Smooth muscle cell (in vitro differentiated cells): Measurements from ENCODE around the gene PYHIN1. TPM values are rescaled to one million over a fixed set of nuclear protein-coding genes. Genes with fewer than 3 reads are reported as not detected.

Source experiments
- DNase-seq: peaks from one replicate; lab custom pipeline; 2025; ENCODE audit not compliant: unreplicated experiment; lab: John Stamatoyannopoulos, UW
- H2AFZ ChIP-seq: fragments of 200-600 bp; sonication (generic); 2 replicates; pipeline ENCODE4 v1.6.0; 2016; ENCODE audit warnings: antibody characterized with exemption, low read depth, mild to moderate bottlenecking
- H3F3A ChIP-seq: fragments of 200-600 bp; sonication (generic); 2 replicates; pipeline ENCODE4 v1.6.0; 2017; ENCODE audit warnings: antibody characterized with exemption, low read depth
- H3K27ac ChIP-seq: fragments of 200-600 bp; sonication (generic); 2 replicates; pipeline ENCODE4 v1.5.1; 2016; ENCODE audit warnings: low read depth, mild to moderate bottlenecking
- H3K27me3 ChIP-seq: fragments of 200-600 bp; sonication (generic); 2 replicates; pipeline ENCODE4 v1.6.1; 2016; ENCODE audit warnings: low read depth, mild to moderate bottlenecking
- H3K36me3 ChIP-seq: fragments of 200-600 bp; sonication (generic); 2 replicates; pipeline ENCODE4 v1.5.1; 2016; ENCODE audit warnings: low read depth
- H3K4me1 ChIP-seq: fragments of 200-600 bp; sonication (generic); 2 replicates; pipeline ENCODE4 v1.5.1; 2016; ENCODE audit warnings: low read depth
- H3K4me2 ChIP-seq: fragments of 200-600 bp; sonication (generic); 2 replicates; pipeline ENCODE4 v1.6.0; 2016; ENCODE audit warnings: mild to moderate bottlenecking
- H3K4me3 ChIP-seq: fragments of 200-600 bp; sonication (generic); 2 replicates; pipeline ENCODE4 v1.5.1; 2016; ENCODE audit warnings: mild to moderate bottlenecking
- H3K79me2 ChIP-seq: fragments of 200-600 bp; sonication (generic); 2 replicates; pipeline ENCODE4 v1.6.0; 2016; ENCODE audit warnings: low read depth, mild to moderate bottlenecking
- H3K9ac ChIP-seq: fragments of 200-600 bp; sonication (generic); 2 replicates; pipeline ENCODE4 v1.6.0; 2016; ENCODE audit warnings: low read depth
- H3K9me3 ChIP-seq: fragments of 200-600 bp; sonication (generic); replicated peaks from 2 replicates; pipeline ENCODE4 v1.5.1; 2016; ENCODE audit warnings: low read depth
- H4K20me1 ChIP-seq: fragments of 200-600 bp; sonication (generic); 2 replicates; pipeline ENCODE4 v1.6.0; 2016; ENCODE audit warnings: low read depth
- WGBS: methylation state at CpG from one replicate; pipeline ENCODE4 v1.1.7; 2016; ENCODE audit warnings: low lambda C conversion rate; 5-methylcytosine and 5-hydroxymethylcytosine counted together
- polyA plus RNA-seq: library from polyadenylated mRNA; unstranded; fragments of >200 nt; fragmentation: Nextera tagmentation; extraction: Ambion mirVana; gene quantifications from 2 replicates; pipeline ENCODE4 v1.2.1, GENCODE V29; 2016
- total RNA-seq: library from RNA; depleted of rRNA; stranded (reverse); fragments of >200 nt; gene quantifications from 2 replicates; pipeline ENCODE4 v1.2.3, GENCODE V29; 2014
- TF ChIP-seq, protein P1 (sequence below): fragments of 200-600 bp; sonication (generic); IDR thresholded peaks from 2 replicates; pipeline ENCODE4 v1.5.1; 2017; ENCODE audit warnings: borderline replicate concordance, mild to moderate bottlenecking, antibody characterized with exemption; ENCODE audit not compliant: insufficient read depth, poor library complexity, severe bottlenecking

PYHIN1 gene
- total and polyA plus RNA-seq, 2 experiments from 2014 or later = 0.22 TPM; not detected in 1

DNA sequence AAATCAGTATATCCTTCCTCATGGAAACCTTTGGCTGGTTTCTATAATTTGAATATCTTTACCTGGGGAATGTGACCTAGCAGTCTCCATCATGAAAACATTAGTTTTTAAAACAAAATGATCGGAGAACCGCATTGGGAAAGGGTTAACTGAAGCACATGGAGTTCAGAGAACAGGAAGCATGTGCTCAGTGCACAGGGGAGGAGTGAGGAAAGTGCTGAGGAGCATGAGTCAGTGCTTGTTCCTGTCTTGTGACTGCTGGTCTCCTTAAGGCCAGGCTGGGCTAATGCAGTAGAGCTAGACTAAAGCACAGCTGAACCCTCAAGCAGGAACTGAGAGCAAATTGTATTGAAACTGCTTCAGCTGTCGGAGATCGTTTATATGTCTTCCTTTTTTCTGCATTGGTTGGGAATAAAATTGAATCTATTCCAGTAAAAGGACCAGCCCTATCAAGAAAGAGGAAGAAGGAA lies 84.1 kb downstream of the PYHIN1 start:
- no peaks in the 10 kb centered on the region for H3K27me3 ChIP-seq
- peak overlapping the region; percentile 45 for H3K27ac ChIP-seq
- no peaks in the 10 kb centered on the region for H3K9me3 ChIP-seq
- peaks cover 13% of the 10 kb centered on the region for H4K20me1 ChIP-seq
- peaks cover 83% of the 10 kb centered on the region for H3K79me2 ChIP-seq
- WGBS = 86% methylated on average over 4 of the region's 4 CpGs
- peaks cover 12% of the 10 kb centered on the region for H3K4me1 ChIP-seq
- H2AFZ ChIP-seq = no peak overlapping the region
- H3K9ac ChIP-seq = no peak overlapping the region
- H3K4me3 ChIP-seq = no peak overlapping the region
- H3K36me3 ChIP-seq = peaks cover 44% of the 10 kb centered on the region
- no peaks in the 10 kb centered on the region for H3F3A ChIP-seq
- TF ChIP-seq, protein P1, sequence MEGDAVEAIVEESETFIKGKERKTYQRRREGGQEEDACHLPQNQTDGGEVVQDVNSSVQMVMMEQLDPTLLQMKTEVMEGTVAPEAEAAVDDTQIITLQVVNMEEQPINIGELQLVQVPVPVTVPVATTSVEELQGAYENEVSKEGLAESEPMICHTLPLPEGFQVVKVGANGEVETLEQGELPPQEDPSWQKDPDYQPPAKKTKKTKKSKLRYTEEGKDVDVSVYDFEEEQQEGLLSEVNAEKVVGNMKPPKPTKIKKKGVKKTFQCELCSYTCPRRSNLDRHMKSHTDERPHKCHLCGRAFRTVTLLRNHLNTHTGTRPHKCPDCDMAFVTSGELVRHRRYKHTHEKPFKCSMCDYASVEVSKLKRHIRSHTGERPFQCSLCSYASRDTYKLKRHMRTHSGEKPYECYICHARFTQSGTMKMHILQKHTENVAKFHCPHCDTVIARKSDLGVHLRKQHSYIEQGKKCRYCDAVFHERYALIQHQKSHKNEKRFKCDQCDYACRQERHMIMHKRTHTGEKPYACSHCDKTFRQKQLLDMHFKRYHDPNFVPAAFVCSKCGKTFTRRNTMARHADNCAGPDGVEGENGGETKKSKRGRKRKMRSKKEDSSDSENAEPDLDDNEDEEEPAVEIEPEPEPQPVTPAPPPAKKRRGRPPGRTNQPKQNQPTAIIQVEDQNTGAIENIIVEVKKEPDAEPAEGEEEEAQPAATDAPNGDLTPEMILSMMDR = no peak
- peak overlapping the region; percentile 13 for H3K4me2 ChIP-seq
- DNase-seq = no peak

DNA sequence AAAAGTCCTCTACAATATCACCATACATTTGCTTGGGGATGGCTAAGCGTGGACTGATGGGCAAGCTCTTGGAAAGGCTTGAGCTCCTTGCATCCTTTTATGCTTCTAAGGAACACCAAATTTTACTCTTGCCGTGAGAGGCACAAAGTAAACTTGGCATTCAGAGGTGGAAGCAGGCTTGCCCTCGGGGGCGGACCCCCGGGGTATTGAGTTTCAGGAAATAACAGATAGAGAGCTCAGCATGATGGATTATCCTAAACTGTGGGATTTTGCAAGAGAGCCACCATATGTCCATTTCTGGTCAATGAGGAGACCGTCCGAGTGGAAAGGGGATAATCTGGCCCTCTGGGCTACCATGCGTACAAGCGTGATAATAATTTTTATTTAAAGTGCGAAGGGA lies 92.4 kb downstream of the PYHIN1 start:
- 91% methylated on average over 10 of the region's 10 CpGs for WGBS

DNA sequence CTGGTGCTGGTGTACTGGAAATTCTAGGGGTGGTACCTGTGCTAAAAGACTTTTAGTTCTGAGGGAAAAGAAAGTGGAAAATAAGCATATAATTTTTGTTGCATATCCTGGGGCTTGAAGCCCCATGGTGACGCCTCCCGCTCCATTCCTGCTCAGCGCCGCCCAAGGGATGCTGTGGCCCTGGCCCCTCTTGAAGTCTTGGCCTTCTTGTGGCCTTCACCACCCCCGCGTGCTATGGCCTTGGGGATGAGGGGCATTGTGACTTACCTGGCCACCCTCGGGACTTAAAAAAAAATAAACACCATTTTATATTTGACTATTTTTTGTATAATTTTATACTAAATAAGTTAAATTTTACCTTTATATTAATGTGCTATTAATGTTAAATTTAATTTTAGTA lies 93.7 kb downstream of the PYHIN1 start:
- no peak for DNase-seq
- over 99% methylated on average over 7 of the region's 7 CpGs for WGBS
- H3K27ac ChIP-seq = no peak overlapping the region
- TF ChIP-seq, protein P1 = no peak
- H3K36me3 ChIP-seq = peaks cover 24% of the 10 kb centered on the region
- no peak overlapping the region for H3K4me3 ChIP-seq
- H3K27me3 ChIP-seq = no peaks in the 10 kb centered on the region
- no peaks in the 10 kb centered on the region for H3K4me1 ChIP-seq
- H3K9me3 ChIP-seq = no peaks in the 10 kb centered on the region
- H3K4me2 ChIP-seq = no peak overlapping the region
- no peak overlapping the region for H2AFZ ChIP-seq
- peaks cover 91% of the 10 kb centered on the region for H3K79me2 ChIP-seq
- no peaks in the 10 kb centered on the region for H3F3A ChIP-seq
- H3K9ac ChIP-seq = no peak overlapping the region
- peaks cover 61% of the 10 kb centered on the region for H4K20me1 ChIP-seq

More for the DNA sequence above, 92.4 kb downstream of the PYHIN1 start:
- H3K27ac ChIP-seq = no peak overlapping the region
- TF ChIP-seq, protein P1 = no peak
- no peaks in the 10 kb centered on the region for H3F3A ChIP-seq
- H3K4me2 ChIP-seq = no peak overlapping the region
- peaks cover 53% of the 10 kb centered on the region for H4K20me1 ChIP-seq
- peaks cover 34% of the 10 kb centered on the region for H3K36me3 ChIP-seq
- H2AFZ ChIP-seq = no peak overlapping the region
- H3K9me3 ChIP-seq = no peaks in the 10 kb centered on the region
- H3K4me1 ChIP-seq = no peaks in the 10 kb centered on the region
- no peak for DNase-seq
- no peaks in the 10 kb centered on the region for H3K27me3 ChIP-seq
- no peak overlapping the region for H3K4me3 ChIP-seq
- H3K79me2 ChIP-seq = peaks cover 94% of the 10 kb centered on the region
- no peak overlapping the region for H3K9ac ChIP-seq

Other genes with a start within 250 kb of the PYHIN1 start
- gene SPTA1, start 244.8 kb upstream of the PYHIN1 start, total RNA-seq = not detected in 2 replicates
- 0.55 TPM in 1 of 2 replicates, not detected in the other for gene SPTA1, start 244.8 kb upstream of the PYHIN1 start, polyA plus RNA-seq
- not detected in 2 replicates for gene OR6K2, start 230.9 kb upstream of the PYHIN1 start, total RNA-seq
- gene OR6K2, start 230.9 kb upstream of the PYHIN1 start, polyA plus RNA-seq = not detected in 2 replicates
- not detected in 2 replicates for gene OR6K3, start 210.8 kb upstream of the PYHIN1 start, total RNA-seq
- not detected in 2 replicates for gene OR6K3, start 210.8 kb upstream of the PYHIN1 start, polyA plus RNA-seq
- gene OR6K6, start 176.8 kb upstream of the PYHIN1 start, total RNA-seq = not detected in 2 replicates
- not detected in 2 replicates for gene OR6K6, start 176.8 kb upstream of the PYHIN1 start, polyA plus RNA-seq
- not detected in 2 replicates for gene OR6N1, start 159.4 kb upstream of the PYHIN1 start, total RNA-seq
- not detected in 2 replicates for gene OR6N1, start 159.4 kb upstream of the PYHIN1 start, polyA plus RNA-seq
- gene OR6N2, start 150.3 kb upstream of the PYHIN1 start, total RNA-seq = not detected in 2 replicates
- gene OR6N2, start 150.3 kb upstream of the PYHIN1 start, polyA plus RNA-seq = not detected in 2 replicates
- gene MNDA, start 100.2 kb upstream of the PYHIN1 start, total RNA-seq = 0.09 TPM in 1 of 2 replicates, not detected in the other
- 0.39 TPM in 1 of 2 replicates, not detected in the other for gene MNDA, start 100.2 kb upstream of the PYHIN1 start, polyA plus RNA-seq
- gene IFI16, start 78.4 kb downstream of the PYHIN1 start, total RNA-seq = 92.1 and 96.3 TPM in 2 replicates
- 95.9 and 114 TPM in 2 replicates for gene IFI16, start 78.4 kb downstream of the PYHIN1 start, polyA plus RNA-seq
- 1.2 and 3.8 TPM in 2 replicates for gene AIM2, start 145.2 kb downstream of the PYHIN1 start, total RNA-seq
- gene AIM2, start 145.2 kb downstream of the PYHIN1 start, polyA plus RNA-seq = 0.43 and 0.87 TPM in 2 replicates
- 0.54 and 0.90 TPM in 2 replicates for gene CADM3, start 240.1 kb downstream of the PYHIN1 start, total RNA-seq
- gene CADM3, start 240.1 kb downstream of the PYHIN1 start, polyA plus RNA-seq = 0.74 and 1.2 TPM in 2 replicates